T1000 (cell line): Measurements from ENCODE around the gene AOX1.
A peak's percentile ranks its signal among the peaks of the same experiment; 100 is the strongest.
"Not testable (repeated sequence)": the region's sequence is repeated elsewhere in the genome, so short reads cannot be mapped to it uniquely, and the experiment has no call there.

Experiments
- DNase-seq: peaks from one replicate; lab custom pipeline; 2025; ENCODE audit warnings: mixed read lengths; lab: John Stamatoyannopoulos, UW

AOX1 gene

DNA sequence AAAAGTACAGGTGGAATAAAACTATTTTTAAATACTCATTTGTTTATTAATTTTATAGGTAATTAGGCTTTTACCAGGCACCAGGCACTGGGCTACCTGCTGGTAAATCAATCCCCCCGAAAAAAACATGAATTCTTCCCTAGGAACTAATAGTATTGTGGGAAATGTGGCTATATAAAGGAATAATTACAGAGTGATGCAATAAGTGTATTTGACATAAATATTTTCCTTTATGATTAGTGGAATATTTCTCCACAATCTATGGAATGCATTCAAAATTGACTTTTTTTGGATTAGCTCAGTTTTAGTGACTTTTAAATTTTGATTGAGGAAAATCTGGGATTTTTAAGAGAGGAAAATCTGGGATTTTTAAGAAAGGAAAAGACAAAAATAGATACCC, 116.2 kb downstream of the AOX1 start:
- DNase-seq = no peak

DNA sequence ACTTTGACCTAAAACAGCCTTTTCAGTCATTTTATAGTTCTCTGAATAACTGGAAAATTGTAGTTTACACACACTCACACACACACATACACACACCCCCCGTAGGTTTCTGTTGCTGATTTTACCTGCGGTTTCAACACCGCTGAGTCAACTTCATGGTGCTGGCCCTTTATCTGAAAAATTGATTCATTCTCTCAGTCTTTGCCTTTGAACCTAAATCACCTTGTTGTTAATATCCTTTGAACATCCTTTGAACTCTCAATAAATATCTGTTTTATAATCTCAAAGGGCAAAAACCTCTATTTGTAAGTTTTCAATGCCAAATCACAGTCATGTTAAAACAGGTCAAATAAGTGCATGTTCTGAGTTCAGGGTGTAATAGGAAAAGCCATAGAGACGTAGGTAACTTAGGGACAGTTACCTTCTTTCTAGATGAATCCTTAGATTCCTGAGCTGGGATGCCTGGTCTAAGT, 116.9 kb downstream of the AOX1 start:
- no peak for DNase-seq

DNA sequence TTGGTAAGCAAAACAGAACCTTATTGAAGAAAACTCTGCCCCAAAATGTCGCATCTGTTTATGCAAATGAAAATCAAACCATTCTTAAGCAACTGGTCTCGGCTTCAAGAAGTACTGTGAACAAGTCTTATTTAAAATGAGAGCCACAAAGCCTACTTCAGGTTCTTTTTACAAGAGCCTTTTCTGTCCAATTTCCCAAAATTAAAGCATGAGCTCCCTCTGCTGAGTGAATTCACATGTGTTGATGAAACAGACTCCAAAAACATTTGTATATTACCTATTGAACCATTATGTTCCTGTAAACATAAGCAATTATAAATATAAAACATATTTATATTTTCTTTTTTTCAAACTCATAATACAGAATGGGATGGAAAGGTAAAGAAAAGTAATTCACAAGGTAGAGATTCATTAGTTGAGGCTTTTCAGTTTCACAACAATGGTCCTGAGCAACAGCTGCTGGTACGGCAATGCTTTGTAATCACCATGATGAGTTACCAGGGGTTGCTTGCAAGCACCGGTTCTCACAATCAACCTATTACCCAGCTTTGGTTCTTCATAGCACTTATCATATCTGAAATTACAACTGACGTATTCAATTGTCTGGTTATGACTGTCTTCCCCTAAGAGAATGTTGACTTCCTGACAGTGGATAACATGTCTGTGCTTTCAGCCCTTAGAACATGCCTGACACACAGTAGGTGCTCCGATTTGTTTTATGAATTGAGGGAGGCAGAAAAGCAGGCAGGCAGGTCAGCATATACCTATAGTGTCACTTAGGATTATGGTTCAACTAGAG, 117.5 kb downstream of the AOX1 start:
- DNase-seq = no peak

- no peak for DNase-seq
These were observed 118.3 kb downstream of the AOX1 start for GRCh38 chr2:200703926-200704637.

DNA sequence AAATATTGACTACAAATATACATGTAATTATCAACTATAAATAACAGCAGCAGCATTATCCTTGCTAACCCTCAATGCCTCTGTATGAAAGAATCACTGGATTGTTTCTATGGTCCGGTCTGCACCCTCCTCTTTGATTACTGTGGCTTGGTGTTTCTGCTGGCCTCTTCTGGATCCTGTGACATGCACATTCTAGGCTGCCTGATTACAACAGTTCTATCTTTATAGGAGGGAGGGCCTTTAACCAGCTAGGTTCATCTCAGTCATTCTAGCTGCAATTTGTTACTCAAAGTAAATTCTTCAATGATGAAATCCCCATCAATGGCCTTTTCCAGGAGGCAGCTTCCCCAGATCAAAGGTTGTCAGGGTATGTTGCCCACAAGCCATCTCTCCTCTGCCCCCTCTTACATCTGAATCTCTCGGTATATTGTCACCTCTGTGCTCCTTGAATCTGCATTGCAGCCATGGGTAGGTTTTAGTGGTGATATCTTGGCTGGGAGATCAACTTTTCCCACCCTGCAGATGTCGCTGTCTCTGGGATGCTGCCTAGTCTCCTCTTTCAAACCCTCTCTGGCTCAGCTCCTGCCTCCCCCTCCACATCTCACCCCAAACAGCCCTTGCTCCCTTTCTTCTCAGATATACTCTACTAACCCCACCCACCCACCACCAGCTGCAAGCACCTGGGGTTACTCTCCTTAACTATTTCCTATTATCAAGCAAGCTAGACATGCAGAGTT, 119.7 kb downstream of the AOX1 start:
- DNase-seq = no peak

DNA sequence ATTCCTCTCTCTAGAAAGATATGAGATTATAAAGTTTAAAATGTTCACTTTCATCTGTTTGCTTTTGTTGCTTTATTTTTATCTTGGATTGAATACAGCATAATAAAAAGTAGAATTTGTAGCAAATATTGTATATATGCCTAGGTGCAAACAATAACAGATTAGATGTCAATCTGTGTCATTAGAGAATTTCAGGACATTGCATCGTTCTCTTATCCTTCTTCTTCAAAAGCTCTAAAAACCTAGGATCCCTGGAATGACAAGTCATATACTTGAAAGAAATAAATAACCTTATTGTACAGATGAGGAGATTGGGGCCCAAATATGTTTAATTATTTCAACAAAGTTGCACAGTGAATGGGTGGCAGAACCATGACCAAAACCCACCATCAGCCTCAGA, 123.1 kb downstream of the AOX1 start:
- DNase-seq = no peak

DNA sequence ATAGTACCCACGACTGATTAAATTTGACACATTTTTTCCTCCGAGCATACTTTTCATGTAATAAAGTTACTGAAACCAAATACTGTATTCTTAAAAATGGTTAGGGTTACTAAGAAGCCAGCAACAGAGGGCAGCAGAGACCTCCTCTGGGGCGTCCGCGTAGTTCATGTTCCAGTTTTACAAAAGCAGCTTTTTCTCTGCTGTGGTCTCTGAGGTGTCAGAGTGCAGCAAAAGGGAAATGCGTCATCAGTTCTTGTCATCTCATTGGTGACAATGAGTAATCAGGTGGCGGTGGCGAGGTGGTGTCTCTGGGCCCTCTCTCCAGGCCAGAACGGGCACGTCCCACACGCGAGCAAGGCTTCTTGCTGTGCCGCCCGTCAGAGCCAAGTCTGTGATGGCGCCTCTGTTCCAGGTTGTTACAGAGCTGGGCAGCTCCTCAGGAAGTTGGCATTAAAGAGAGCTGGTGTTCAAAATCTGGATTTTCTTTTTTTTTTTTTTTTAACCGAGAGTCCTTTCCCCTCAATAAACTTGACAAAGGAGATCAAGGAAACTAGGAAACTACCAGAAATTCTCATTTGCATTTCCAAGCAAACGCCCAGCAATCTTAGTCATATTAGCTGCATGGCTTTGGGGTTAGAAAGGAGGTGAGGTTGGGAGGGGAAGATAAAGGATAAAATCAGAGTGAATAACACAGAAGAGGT, 127.3 kb downstream of the AOX1 start:
- peak; percentile 84 for DNase-seq

- DNase-seq = no peak
These were observed 127.9 kb downstream of the AOX1 start for GRCh38 chr2:200713704-200714064.

GRCh38 chr2:200715014-200715413, 129.2 kb downstream of the AOX1 start:
- DNase-seq = not testable (repeated sequence)

DNA sequence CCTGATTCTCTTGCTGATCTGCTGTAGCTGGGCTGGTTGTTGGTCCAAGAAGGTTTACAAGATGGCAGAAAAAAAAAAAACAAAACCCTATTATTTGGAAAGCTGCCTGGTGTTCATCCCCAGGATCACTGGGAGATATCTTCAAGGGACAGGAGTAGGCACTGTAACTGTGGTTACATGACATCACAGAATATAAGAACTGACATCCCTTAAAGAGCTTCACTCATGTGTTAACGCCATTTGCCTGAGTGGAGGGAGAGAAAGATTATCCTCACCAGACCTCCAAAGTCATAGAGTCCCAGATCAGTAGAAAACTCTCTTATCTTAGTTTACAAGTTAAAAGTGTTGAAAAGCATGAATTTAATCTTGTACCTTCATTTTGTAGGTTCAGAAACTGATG, 130.6 kb downstream of the AOX1 start:
- no peak for DNase-seq
